PFSK-1 (cell line): ENCODE results near the gene TTYH3.

Experiments used
- FOXP2 ChIP-seq: optimal IDR thresholded peaks from 2 replicates; pipeline ENCODE3; 2011; ENCODE audit warnings: borderline replicate concordance, control low read depth, inconsistent platforms; ENCODE audit not compliant: insufficient read depth; ENCODE audit errors: extremely low read length, extremely low read depth
- POLR2AphosphoS5 ChIP-seq: IDR thresholded peaks from 2 replicates; pipeline ENCODE4 v1.6.1; 2012; ENCODE audit warnings: low read depth, mild to moderate bottlenecking, control low read depth, low read length, moderate library complexity
- SIN3A ChIP-seq: IDR thresholded peaks from 2 replicates; pipeline ENCODE4 v1.6.1; 2012; ENCODE audit warnings: mild to moderate bottlenecking, low read length, moderate library complexity, borderline replicate concordance; ENCODE audit not compliant: insufficient read depth
- TAF1 ChIP-seq: IDR thresholded peaks from 2 replicates; pipeline ENCODE4 v1.6.1; 2012; ENCODE audit warnings: low read length, control low read depth, borderline replicate concordance; ENCODE audit not compliant: insufficient read depth
- TF ChIP-seq, protein P1 (sequence below), 2 experiments: IDR thresholded peaks; 2 replicates each; pipeline versions ENCODE4 v1.6.1 to v1.8.0; 2011 to 2012; ENCODE audit warnings: low read depth in 2 of 2, low read length in 2 of 2, control low read depth in 1 of 2, inconsistent platforms in 1 of 2, mild to moderate bottlenecking in 1 of 2, moderate library complexity in 1 of 2; ENCODE audit not compliant: insufficient read depth in 1 of 2

TTYH3 gene

DNA sequence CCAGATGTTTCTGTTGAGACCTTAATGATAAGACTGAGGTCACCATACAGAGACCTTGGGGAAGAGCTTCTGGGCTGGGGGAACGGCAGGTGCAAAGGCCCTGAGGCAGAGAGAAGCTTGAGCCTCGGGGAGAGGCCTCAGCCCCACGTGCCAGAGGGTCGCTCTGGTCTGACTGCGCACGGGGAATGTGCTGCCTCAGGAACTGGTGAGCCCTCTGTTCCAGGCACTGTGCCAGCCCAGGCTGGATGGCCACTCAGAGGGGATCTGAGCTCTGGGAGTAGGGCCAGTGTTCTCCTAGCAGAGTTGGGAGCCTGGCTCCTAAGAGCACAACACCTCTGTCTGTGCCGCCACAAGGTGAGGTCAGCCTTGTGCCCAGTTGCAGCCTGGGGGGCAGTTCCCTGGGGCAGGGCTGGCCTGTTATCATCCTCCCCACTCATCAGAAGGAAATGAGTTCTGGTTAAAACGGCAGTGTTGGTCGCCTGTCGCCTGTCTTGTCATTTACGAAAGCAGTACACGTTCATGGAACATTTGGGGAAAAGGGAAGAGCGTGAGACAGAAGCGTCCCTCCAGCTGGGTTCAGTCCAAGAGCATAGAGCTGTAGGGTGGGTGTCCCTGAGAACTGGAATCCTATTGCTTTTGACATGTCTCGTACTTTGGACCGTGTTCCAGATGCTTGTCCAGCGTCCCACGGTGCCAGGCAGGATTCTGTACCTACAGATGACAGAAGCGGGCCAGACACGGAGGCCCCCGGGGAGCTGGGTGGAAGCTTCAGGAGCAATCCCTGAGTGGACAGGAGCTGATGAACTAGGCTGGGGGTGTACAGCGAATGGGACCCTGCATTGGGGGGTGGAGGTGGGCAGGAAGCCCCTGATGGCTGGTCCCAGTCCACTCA lies 4.3 kb downstream of the TTYH3 start:
- TF ChIP-seq SIN3A (no peak), POLR2AphosphoS5 (no peak), TAF1 (no peak), FOXP2 (no peak)
- TF ChIP-seq, protein P1, sequence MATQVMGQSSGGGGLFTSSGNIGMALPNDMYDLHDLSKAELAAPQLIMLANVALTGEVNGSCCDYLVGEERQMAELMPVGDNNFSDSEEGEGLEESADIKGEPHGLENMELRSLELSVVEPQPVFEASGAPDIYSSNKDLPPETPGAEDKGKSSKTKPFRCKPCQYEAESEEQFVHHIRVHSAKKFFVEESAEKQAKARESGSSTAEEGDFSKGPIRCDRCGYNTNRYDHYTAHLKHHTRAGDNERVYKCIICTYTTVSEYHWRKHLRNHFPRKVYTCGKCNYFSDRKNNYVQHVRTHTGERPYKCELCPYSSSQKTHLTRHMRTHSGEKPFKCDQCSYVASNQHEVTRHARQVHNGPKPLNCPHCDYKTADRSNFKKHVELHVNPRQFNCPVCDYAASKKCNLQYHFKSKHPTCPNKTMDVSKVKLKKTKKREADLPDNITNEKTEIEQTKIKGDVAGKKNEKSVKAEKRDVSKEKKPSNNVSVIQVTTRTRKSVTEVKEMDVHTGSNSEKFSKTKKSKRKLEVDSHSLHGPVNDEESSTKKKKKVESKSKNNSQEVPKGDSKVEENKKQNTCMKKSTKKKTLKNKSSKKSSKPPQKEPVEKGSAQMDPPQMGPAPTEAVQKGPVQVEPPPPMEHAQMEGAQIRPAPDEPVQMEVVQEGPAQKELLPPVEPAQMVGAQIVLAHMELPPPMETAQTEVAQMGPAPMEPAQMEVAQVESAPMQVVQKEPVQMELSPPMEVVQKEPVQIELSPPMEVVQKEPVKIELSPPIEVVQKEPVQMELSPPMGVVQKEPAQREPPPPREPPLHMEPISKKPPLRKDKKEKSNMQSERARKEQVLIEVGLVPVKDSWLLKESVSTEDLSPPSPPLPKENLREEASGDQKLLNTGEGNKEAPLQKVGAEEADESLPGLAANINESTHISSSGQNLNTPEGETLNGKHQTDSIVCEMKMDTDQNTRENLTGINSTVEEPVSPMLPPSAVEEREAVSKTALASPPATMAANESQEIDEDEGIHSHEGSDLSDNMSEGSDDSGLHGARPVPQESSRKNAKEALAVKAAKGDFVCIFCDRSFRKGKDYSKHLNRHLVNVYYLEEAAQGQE (IDR thresholded peaks at IDR 0.05; ENCODE audit: insufficient read depth in 1 of 2, low read depth in 2 of 2, low read length in 2 of 2) = no peak

DNA sequence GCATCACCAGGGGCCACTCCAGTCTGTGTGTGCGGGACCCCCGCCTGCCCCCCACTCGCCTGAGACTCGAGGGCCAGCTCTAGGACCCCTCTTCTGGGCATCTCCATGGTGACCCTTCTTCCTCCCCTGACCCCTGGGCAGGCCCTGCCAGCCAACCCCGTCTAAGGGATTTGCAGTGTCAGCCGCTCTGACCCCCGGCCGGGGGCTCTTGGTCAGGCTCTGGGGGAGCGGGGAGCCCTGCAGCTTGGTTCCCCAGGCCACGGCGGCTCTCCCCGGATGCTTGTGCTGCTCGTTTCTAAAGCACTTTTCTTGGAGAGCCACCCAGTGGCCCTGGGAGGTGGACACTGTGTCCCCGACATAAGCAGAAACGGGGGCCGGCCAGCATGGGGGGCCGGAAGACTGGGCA lies 5.3 kb downstream of the TTYH3 start:
- TF ChIP-seq, protein P1 (IDR thresholded peaks at IDR 0.05; ENCODE audit: insufficient read depth in 1 of 2, low read depth in 2 of 2, low read length in 2 of 2) = no peak
- TF ChIP-seq SIN3A (no peak), FOXP2 (no peak), TAF1 (no peak), POLR2AphosphoS5 (no peak)

DNA sequence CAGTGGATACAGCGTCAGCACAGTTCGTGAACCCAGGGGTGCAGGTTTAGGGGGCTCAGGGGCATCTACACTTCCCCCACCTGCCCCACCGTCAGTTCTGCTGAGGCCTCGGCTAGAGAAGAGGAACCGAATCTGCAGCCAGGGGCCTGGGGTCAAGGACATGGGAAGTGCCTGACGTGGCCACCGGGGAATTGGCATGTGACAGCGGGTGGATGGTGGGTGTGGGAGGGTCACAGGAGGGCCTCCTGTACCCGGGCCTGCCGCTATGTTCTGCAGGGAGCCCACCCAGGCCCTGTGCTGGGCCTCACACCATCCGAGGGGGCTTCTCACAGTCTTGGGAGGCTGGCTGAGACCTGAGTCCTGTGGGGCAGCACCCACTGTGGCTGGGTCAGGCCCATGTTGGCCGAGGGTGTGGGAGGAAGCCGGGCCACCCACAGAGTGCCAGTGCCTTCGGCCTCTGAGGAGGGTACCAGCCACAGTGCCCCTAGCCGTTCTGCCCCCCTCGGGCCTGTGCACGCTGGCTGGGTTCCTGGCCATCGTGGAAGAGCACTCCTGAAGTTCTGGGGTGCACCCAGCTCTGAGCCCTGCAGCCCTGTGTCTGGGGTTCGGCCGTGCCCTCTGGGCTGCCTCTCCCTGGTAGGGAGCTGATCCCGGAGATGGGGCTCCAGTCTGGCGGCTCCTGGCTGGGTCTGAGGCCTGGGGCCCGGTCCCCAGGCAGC lies 5.9 kb downstream of the TTYH3 start:
- no peak for TF ChIP-seq POLR2AphosphoS5
- TF ChIP-seq, protein P1 (IDR thresholded peaks at IDR 0.05; ENCODE audit: insufficient read depth in 1 of 2, low read depth in 2 of 2, low read length in 2 of 2) = no peak
- no peak for TF ChIP-seq SIN3A
- TF ChIP-seq TAF1 = no peak
- TF ChIP-seq FOXP2 = no peak

DNA sequence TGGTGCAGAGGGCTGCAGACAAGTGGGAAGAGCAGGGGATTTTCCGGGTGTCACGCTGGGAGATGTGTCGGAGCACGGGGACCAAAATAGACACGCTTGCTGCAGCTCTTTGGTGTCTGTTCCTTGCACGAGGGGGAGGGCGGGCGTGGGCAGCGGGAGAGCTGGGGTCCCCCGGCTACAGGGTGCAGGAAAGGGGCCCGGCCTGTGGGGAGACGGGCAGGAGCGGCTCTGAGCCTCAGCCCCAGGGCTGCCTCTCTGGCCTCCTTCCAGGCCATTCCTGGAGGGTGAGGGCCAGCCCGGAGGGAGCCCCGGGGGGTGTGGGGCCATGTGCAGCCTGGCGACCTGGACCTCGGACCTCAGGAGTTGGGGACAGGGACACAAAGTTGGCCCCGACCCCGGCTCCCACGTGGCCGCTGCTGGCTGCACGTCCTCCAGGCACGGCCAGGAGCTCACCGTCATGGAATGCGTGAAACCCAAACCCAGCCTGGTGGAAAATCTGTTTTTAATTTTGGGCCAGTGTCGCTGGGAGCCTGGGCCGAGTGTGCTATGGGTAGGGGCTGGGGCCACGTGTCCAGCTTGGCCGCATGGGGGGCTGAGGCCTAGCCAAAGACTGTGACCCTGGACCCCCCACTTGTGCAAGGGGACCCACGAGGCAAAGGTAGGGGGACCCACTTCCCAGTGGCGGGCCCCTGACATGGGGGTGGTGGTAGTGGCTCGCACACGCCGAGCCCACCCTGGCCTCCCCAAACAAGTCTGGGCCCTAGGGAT lies 6.6 kb downstream of the TTYH3 start:
- TF ChIP-seq, protein P1 (IDR thresholded peaks at IDR 0.05; ENCODE audit: insufficient read depth in 1 of 2, low read depth in 2 of 2, low read length in 2 of 2) = no peak
- TF ChIP-seq SIN3A = no peak
- no peak for TF ChIP-seq POLR2AphosphoS5
- no peak for TF ChIP-seq FOXP2
- TF ChIP-seq TAF1 = no peak
